GM23338 (cell line): Measurements from ENCODE around the gene NEMP1. TPM values are rescaled to one million over a fixed set of nuclear protein-coding genes. Genes with fewer than 3 reads are reported as not detected.

ENCODE experiments used
- CREB1 ChIP-seq: fragments of 250-450 bp; sonication (Bioruptor Pico); IDR thresholded peaks from 2 replicates; pipeline ENCODE4 v1.5.0; 2020; ENCODE audit warnings: low read depth, mild to moderate bottlenecking, moderate library complexity
- EZH2 ChIP-seq: fragments of 200-600 bp; sonication (generic); IDR thresholded peaks from one replicate; pipeline ENCODE4 v1.8.0; 2017; ENCODE audit warnings: antibody characterized with exemption, mild to moderate bottlenecking, low read depth; ENCODE audit not compliant: unreplicated experiment
- EZH2phosphoT487 ChIP-seq: fragments of 200-600 bp; sonication (generic); IDR thresholded peaks from one replicate; pipeline ENCODE4 v1.8.1; 2018; ENCODE audit warnings: antibody characterized with exemption; ENCODE audit not compliant: unreplicated experiment
- JUNB ChIP-seq: IDR thresholded peaks from one replicate; pipeline ENCODE4 v1.6.1; 2016; ENCODE audit warnings: antibody characterized with exemption; ENCODE audit not compliant: unreplicated experiment
- NANOG ChIP-seq: IDR thresholded peaks from 2 replicates; pipeline ENCODE4 v1.6.1; 2016; ENCODE audit warnings: antibody characterized with exemption, borderline replicate concordance
- STAT1 ChIP-seq: IDR thresholded peaks from one replicate; pipeline ENCODE4 v1.6.1; 2016; ENCODE audit warnings: antibody characterized with exemption; ENCODE audit not compliant: unreplicated experiment
- ZNF331 ChIP-seq: fragments of 250-450 bp; sonication (Bioruptor Pico); IDR thresholded peaks from 2 replicates; pipeline ENCODE4 v1.5.0; 2020; ENCODE audit warnings: low read depth, mild to moderate bottlenecking, moderate library complexity
- polyA plus RNA-seq: library from polyadenylated mRNA; unstranded; fragments of >200 nt; fragmentation: Nextera tagmentation; extraction: Ambion mirVana; gene quantifications from 2 replicates; pipeline ENCODE4 v1.2.1, GENCODE V29; 2016
- total RNA-seq: library from RNA; depleted of rRNA; stranded (reverse); fragments of >200 nt; shearing (Covaris generic); gene quantifications from 2 replicates; pipeline ENCODE4 v1.2.3, GENCODE V29; 2014
- TF ChIP-seq, protein P1 (sequence below): fragments of 250-450 bp; sonication (Bioruptor Pico); IDR thresholded peaks from 2 replicates; pipeline ENCODE4 v1.5.0; 2020; ENCODE audit warnings: mild to moderate bottlenecking, moderate library complexity
- TF ChIP-seq, protein P2 (sequence below): IDR thresholded peaks from one replicate; pipeline ENCODE4 v1.6.1; 2018; ENCODE audit warnings: antibody characterized with exemption; ENCODE audit not compliant: unreplicated experiment

Gene NEMP1
- total and polyA plus RNA-seq, 2 experiments from 2014 or later, result 11.9 to 35.0 TPM

DNA sequence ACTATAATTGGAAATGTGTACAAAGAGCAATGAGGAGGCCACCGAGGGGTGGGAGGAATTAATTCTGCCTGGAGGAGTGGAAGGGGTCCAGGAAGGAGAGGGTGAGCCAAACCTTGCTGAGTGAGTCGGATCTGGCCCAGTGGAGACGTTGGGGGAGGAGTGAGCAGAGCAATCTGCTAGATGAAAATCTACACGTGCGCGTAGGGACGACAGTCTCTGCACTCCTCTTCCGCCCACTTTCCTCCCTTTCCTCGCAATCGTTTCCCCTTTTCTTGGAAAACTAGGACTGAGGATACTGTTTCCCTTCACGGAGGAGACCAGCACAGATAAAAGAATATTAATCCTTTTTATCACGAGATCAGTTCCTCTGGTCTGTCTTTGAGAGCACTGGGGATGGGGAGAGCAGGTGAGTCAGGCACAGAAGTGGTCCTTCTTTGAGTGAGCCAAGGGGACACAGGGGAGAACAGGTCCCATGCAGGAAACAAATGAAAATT lies 7.5 kb upstream of the NEMP1 start (continued):
- TF ChIP-seq, protein P1, sequence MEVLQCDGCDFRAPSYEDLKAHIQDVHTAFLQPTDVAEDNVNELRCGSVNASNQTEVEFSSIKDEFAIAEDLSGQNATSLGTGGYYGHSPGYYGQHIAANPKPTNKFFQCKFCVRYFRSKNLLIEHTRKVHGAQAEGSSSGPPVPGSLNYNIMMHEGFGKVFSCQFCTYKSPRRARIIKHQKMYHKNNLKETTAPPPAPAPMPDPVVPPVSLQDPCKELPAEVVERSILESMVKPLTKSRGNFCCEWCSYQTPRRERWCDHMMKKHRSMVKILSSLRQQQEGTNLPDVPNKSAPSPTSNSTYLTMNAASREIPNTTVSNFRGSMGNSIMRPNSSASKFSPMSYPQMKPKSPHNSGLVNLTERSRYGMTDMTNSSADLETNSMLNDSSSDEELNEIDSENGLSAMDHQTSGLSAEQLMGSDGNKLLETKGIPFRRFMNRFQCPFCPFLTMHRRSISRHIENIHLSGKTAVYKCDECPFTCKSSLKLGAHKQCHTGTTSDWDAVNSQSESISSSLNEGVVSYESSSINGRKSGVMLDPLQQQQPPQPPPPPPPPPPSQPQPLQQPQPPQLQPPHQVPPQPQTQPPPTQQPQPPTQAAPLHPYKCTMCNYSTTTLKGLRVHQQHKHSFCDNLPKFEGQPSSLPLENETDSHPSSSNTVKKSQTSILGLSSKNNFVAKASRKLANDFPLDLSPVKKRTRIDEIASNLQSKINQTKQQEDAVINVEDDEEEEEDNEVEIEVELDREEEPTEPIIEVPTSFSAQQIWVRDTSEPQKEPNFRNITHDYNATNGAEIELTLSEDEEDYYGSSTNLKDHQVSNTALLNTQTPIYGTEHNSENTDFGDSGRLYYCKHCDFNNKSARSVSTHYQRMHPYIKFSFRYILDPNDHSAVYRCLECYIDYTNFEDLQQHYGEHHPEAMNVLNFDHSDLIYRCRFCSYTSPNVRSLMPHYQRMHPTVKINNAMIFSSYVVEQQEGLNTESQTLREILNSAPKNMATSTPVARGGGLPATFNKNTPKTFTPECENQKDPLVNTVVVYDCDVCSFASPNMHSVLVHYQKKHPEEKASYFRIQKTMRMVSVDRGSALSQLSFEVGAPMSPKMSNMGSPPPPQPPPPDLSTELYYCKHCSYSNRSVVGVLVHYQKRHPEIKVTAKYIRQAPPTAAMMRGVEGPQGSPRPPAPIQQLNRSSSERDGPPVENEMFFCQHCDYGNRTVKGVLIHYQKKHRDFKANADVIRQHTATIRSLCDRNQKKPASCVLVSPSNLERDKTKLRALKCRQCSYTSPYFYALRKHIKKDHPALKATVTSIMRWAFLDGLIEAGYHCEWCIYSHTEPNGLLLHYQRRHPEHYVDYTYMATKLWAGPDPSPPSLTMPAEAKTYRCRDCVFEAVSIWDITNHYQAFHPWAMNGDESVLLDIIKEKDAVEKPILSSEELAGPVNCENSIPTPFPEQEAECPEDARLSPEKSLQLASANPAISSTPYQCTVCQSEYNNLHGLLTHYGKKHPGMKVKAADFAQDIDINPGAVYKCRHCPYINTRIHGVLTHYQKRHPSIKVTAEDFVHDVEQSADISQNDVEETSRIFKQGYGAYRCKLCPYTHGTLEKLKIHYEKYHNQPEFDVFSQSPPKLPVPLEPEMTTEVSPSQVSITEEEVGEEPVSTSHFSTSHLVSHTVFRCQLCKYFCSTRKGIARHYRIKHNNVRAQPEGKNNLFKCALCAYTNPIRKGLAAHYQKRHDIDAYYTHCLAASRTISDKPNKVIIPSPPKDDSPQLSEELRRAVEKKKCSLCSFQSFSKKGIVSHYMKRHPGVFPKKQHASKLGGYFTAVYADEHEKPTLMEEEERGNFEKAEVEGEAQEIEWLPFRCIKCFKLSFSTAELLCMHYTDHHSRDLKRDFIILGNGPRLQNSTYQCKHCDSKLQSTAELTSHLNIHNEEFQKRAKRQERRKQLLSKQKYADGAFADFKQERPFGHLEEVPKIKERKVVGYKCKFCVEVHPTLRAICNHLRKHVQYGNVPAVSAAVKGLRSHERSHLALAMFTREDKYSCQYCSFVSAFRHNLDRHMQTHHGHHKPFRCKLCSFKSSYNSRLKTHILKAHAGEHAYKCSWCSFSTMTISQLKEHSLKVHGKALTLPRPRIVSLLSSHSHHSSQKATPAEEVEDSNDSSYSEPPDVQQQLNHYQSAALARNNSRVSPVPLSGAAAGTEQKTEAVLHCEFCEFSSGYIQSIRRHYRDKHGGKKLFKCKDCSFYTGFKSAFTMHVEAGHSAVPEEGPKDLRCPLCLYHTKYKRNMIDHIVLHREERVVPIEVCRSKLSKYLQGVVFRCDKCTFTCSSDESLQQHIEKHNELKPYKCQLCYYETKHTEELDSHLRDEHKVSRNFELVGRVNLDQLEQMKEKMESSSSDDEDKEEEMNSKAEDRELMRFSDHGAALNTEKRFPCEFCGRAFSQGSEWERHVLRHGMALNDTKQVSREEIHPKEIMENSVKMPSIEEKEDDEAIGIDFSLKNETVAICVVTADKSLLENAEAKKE, result no peak
- TF ChIP-seq, protein P2, sequence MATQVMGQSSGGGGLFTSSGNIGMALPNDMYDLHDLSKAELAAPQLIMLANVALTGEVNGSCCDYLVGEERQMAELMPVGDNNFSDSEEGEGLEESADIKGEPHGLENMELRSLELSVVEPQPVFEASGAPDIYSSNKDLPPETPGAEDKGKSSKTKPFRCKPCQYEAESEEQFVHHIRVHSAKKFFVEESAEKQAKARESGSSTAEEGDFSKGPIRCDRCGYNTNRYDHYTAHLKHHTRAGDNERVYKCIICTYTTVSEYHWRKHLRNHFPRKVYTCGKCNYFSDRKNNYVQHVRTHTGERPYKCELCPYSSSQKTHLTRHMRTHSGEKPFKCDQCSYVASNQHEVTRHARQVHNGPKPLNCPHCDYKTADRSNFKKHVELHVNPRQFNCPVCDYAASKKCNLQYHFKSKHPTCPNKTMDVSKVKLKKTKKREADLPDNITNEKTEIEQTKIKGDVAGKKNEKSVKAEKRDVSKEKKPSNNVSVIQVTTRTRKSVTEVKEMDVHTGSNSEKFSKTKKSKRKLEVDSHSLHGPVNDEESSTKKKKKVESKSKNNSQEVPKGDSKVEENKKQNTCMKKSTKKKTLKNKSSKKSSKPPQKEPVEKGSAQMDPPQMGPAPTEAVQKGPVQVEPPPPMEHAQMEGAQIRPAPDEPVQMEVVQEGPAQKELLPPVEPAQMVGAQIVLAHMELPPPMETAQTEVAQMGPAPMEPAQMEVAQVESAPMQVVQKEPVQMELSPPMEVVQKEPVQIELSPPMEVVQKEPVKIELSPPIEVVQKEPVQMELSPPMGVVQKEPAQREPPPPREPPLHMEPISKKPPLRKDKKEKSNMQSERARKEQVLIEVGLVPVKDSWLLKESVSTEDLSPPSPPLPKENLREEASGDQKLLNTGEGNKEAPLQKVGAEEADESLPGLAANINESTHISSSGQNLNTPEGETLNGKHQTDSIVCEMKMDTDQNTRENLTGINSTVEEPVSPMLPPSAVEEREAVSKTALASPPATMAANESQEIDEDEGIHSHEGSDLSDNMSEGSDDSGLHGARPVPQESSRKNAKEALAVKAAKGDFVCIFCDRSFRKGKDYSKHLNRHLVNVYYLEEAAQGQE, result no peak
- TF ChIP-seq JUNB (no peak), EZH2phosphoT487 (no peak), ZNF331 (CRISPR knock-in tag) (no peak), NANOG (no peak), EZH2 (no peak), STAT1 (no peak), CREB1 (CRISPR knock-in tag) (no peak)
